IPS-15b (cell line): ENCODE measurements around the gene PLCL2.

Experiments used
- H3K27me3 ChIP-seq: one replicate; pipeline ENCODE4 v1.6.1; 2013; ENCODE audit warnings: low read length; ENCODE audit not compliant: control insufficient read depth, insufficient read depth
- H3K36me3 ChIP-seq: one replicate; pipeline ENCODE4 v1.6.1; 2013; ENCODE audit warnings: low read length; ENCODE audit not compliant: control insufficient read depth, insufficient read depth
- H3K4me1 ChIP-seq: one replicate; pipeline ENCODE4 v1.6.1; 2013; ENCODE audit warnings: mild to moderate bottlenecking, low read length; ENCODE audit not compliant: control insufficient read depth, insufficient read depth
- H3K4me3 ChIP-seq: one replicate; pipeline ENCODE4 v1.5.1; 2013; ENCODE audit warnings: low read depth, low read length
- H3K9ac ChIP-seq: one replicate; pipeline ENCODE4 v1.6.1; 2013; ENCODE audit warnings: low read depth, mild to moderate bottlenecking, low read length
- H3K9me3 ChIP-seq: one replicate; pipeline ENCODE4 v1.6.1; 2013; ENCODE audit warnings: mild to moderate bottlenecking, low read length; ENCODE audit not compliant: control insufficient read depth, insufficient read depth

Gene PLCL2

DNA sequence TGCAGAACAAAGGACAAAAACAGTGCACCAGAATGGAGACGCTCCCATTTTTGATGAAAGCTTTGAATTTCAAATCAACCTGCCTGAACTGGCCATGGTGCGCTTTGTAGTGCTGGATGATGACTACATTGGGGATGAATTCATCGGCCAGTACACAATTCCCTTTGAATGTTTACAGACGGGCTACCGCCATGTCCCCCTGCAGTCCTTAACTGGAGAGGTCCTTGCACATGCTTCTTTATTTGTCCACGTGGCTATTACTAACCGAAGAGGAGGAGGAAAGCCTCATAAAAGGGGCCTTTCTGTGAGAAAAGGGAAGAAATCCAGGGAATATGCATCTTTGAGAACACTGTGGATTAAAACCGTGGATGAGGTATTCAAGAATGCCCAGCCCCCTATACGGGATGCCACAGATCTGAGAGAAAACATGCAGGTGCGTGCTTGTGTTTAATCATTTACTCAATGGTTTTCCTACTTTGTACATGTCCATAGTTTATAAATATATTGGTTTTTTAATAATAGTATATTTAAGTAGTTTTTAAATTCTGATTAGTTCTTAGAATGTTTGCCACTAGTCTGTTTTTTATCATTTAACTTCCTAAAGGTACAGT is 127.1 kb downstream of the PLCL2 start:
- no peak overlapping the region for H3K4me3 ChIP-seq

DNA sequence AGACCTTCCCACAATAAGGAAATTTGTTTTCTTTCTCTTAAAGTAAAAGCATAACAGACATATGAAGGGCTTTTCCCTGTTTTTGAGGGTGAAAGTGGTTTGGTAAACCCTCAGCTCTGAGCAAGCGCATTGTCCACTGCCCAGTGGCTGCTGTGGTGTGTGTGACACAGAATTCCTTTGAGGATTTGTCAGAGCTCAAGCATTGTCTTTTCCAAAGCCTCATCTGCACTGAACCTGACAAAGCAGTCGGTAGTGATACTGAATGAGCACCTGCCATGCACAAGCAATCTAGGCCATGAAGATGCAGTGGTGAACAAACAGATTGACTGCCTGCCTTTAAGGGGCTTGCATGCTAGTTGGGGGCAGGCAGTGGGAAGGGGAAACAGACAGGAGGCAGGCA is 128.3 kb downstream of the PLCL2 start:
- no peak overlapping the region for H3K4me3 ChIP-seq
- no peaks in the 10 kb centered on the region for H3K9me3 ChIP-seq
- H3K36me3 ChIP-seq = no peaks in the 10 kb centered on the region
- H3K9ac ChIP-seq = no peak overlapping the region
- H3K27me3 ChIP-seq = no peaks in the 10 kb centered on the region
- H3K4me1 ChIP-seq = peaks cover 3% of the 10 kb centered on the region

More for the DNA sequence above, 127.1 kb downstream of the PLCL2 start:
- Histone ChIP-seq H3K4me1 (peaks cover 3% of the 10 kb centered on the region), H3K36me3 (no peaks in the 10 kb centered on the region), H3K9me3 (no peaks in the 10 kb centered on the region), H3K27me3 (no peaks in the 10 kb centered on the region), H3K9ac (no peak overlapping the region)

DNA sequence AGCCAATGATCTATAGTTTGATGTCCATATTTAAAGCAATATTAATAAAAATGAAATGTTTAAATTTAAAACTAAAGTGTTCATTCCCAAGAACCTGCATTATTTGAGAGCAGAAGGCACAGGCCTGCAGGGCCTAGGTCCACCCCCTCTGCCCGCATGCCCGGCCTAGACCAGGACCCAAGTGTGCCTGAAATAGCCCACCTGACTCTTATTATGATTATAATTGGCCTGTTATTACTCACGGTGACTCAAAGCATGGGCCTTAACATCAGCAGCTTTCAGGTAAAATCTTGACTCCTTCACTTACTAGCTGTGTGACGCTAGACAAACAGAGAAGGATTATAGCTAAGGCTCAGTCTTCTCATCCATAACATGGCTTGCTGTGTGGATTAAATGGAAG is 128.8 kb downstream of the PLCL2 start:
- Histone ChIP-seq H3K4me1 (peaks cover 3% of the 10 kb centered on the region), H3K36me3 (no peaks in the 10 kb centered on the region)

DNA sequence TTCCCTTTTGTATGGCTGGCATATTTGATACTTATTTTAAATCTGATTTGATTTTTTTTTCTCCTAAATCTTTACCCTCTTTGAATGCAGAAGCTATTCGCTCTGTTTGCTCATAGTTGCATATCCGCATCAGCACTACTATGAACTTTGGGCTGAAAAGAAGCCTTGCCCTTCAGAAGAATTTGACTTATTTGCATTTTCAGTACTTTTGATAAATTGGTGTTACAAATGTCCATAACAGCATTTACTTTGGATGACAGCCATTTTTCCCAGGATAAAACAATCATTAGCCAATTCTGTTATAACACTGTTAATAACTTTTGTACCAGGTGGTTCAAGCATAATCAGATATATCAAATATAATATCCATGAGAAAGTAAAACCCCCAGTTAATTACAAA is 129.5 kb downstream of the PLCL2 start:
- no peaks in the 10 kb centered on the region for H3K36me3 ChIP-seq
- no peak overlapping the region for H3K4me3 ChIP-seq
- H3K27me3 ChIP-seq = no peaks in the 10 kb centered on the region
- H3K9me3 ChIP-seq = no peaks in the 10 kb centered on the region
- H3K9ac ChIP-seq = no peak overlapping the region
- H3K4me1 ChIP-seq = peaks cover 3% of the 10 kb centered on the region

More for the DNA sequence above, 128.8 kb downstream of the PLCL2 start:
- Histone ChIP-seq H3K27me3 (no peaks in the 10 kb centered on the region), H3K4me3 (no peak overlapping the region), H3K9me3 (no peaks in the 10 kb centered on the region), H3K9ac (no peak overlapping the region)

DNA sequence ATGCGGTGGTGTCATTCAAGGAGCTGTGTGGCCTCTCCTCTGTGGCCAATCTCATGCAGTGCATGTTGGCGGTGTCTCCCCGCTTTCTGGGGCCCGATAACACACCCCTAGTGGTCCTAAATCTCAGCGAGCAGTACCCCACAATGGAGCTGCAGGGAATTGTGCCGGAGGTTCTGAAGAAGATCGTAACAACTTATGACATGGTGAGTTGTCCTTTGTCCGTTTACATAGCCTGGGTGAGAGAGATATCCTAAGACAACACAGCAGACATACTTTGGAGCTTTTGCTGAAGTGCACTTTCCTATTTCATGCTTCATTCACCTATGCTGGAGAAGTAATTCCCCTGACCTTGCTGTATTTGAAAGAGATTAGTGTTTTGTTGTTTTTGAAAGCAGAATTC is 130.0 kb downstream of the PLCL2 start:
- H3K4me1 ChIP-seq = peaks cover 3% of the 10 kb centered on the region
- no peak overlapping the region for H3K4me3 ChIP-seq
- H3K27me3 ChIP-seq = no peaks in the 10 kb centered on the region
- H3K9me3 ChIP-seq = no peaks in the 10 kb centered on the region
- H3K36me3 ChIP-seq = no peaks in the 10 kb centered on the region
- no peak overlapping the region for H3K9ac ChIP-seq

DNA sequence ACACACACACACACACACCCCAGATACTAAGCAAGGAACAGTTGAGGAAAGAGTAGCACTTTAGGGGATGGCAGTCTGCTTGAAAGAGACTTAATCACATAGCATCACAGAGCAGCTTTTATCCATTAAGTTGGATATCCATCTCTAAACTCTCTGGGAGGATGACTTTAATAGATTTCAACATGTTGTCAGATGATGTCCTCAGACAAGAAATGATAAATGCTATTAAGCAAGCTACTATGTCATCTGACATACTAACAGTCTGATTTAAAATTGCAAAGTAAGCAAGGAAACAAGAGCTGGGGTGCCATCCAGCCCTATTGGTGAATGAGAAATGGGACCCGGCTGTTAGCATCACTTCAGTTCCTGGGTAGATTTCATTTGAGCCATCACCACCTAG is 136.9 kb downstream of the PLCL2 start:
- Histone ChIP-seq H3K27me3 (no peaks in the 10 kb centered on the region), H3K36me3 (no peaks in the 10 kb centered on the region), H3K9me3 (no peaks in the 10 kb centered on the region), H3K4me3 (no peak overlapping the region), H3K4me1 (no peaks in the 10 kb centered on the region), H3K9ac (no peak overlapping the region)

DNA sequence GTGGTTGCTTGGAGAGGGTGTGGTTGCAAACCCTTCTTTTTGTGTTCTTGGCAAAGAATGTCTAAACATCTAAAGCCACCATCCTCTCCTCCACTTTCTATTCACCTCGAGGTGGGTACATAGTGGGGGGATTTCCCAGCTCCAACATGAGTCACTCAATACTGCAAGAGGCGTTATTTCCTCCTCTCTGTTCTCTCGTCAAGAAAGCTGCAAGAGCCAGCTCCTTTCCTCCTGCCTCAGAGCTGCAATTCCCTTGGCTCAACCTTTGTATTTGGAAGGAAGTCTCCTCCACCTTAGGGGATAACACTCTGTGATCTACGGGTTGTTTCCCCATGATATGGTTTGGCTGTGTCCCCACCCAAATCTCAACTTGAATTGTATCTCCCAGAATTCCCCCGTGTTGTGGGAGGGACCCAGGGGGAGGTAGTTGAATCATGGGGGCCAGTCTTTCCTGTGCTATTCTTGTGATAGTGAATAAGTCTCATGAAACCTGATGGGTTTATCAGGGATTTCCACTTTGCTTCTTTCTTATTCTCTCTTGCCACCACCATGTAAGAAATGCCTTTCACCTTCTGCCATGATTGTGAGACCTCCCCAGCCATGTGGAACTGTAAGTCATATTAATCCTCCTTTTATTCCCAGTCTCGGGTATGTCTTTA is 138.4 kb downstream of the PLCL2 start:
- Histone ChIP-seq H3K9me3 (no peaks in the 10 kb centered on the region), H3K4me3 (no peak overlapping the region), H3K36me3 (no peaks in the 10 kb centered on the region), H3K27me3 (no peaks in the 10 kb centered on the region), H3K4me1 (peaks cover 2% of the 10 kb centered on the region), H3K9ac (no peak overlapping the region)

DNA sequence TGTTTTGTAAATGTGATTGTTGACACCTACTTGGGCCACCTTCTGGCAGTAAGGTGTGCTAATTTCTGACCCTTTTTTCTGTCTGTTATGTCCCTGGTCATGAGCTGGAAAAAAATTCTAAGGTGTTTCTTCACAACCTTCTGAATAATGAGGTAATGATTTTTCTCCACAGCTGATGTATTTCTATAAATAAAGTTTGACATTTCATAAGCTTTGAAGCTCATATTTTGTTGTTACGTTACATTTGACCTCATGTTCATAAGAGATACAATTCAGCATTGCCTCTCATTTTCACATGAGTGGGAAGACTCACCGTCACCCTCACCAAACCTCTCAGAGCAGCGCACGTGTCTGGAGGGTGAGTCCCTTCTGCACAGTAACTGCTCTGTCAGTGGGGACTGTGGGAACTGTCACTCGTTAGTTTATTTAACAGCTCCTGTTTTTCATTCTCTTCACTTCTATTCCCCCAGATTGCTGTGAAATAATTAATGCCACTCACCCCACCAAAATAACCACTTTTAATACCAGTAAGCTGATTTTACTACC is 140.9 kb downstream of the PLCL2 start:
- Histone ChIP-seq H3K36me3 (no peaks in the 10 kb centered on the region), H3K4me3 (no peak overlapping the region), H3K9ac (no peak overlapping the region), H3K4me1 (peaks cover 2% of the 10 kb centered on the region), H3K9me3 (no peaks in the 10 kb centered on the region), H3K27me3 (no peaks in the 10 kb centered on the region)

DNA sequence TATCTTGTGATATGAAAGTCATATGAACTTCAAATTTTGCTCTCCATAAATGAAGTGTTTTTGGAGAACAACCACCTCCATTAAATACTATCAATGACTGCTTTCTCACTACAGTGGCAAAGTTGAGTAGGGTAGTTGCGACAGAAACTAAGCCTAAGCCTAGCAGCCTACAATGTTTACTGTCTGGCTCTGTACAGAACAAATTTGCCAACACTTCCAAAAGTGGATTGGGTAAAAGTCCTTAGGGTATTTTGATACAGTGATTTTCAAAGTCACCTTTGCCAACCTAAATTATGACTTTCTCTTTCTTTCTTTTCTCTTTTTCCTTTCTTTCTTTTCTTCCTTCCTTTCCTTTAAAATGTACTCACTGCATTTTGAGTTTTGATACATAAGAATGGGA is 142.6 kb downstream of the PLCL2 start:
- H3K27me3 ChIP-seq = no peaks in the 10 kb centered on the region
- H3K9ac ChIP-seq = no peak overlapping the region
- no peaks in the 10 kb centered on the region for H3K9me3 ChIP-seq
- H3K4me3 ChIP-seq = no peak overlapping the region
- H3K4me1 ChIP-seq = peaks cover 6% of the 10 kb centered on the region
- no peaks in the 10 kb centered on the region for H3K36me3 ChIP-seq

DNA sequence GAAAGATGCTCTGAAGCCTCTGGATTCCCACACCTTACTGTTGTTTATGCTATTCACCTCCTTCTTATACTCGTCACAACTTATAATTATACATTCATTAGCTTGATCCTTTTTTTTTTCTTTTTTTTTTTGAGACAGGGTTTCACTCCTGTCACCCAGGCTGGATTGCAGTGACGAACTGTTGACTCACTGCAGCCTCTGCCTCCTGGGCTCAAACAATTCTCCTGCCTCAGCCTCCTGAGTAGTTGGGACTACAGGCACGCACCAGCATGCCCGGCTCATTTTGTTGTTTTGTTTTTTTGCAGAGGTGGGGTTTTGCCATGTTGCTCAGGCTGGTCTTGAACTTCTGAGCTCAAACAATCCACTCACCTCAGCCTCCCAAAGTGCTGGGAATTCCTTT is 143.6 kb downstream of the PLCL2 start:
- no peak overlapping the region for H3K9ac ChIP-seq
- H3K27me3 ChIP-seq = no peaks in the 10 kb centered on the region
- peaks cover 7% of the 10 kb centered on the region for H3K4me1 ChIP-seq
- H3K36me3 ChIP-seq = no peaks in the 10 kb centered on the region
- no peak overlapping the region for H3K4me3 ChIP-seq
- H3K9me3 ChIP-seq = no peaks in the 10 kb centered on the region

DNA sequence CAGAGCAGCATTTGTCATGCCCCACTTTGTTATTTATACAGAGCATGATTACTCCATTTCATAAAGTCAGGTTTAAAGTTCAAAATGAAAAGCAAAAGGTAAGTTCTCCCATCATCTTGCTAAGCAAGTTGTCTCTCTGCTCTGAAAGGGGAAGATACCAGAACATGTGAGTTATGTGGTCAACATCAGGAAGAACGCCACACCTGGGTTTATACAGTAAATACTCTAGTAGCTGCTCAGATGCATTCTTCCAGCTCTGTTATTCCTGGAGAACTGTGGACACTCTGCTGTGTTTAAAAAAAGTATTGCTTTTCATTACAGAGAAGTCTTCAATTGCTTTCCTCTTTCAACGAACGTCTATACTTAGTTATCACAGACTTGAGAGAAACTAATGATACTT is 145.7 kb downstream of the PLCL2 start:
- no peak overlapping the region for H3K4me3 ChIP-seq
- no peak overlapping the region for H3K9ac ChIP-seq
- no peaks in the 10 kb centered on the region for H3K9me3 ChIP-seq
- H3K36me3 ChIP-seq = no peaks in the 10 kb centered on the region
- H3K27me3 ChIP-seq = no peaks in the 10 kb centered on the region
- H3K4me1 ChIP-seq = peaks cover 7% of the 10 kb centered on the region

DNA sequence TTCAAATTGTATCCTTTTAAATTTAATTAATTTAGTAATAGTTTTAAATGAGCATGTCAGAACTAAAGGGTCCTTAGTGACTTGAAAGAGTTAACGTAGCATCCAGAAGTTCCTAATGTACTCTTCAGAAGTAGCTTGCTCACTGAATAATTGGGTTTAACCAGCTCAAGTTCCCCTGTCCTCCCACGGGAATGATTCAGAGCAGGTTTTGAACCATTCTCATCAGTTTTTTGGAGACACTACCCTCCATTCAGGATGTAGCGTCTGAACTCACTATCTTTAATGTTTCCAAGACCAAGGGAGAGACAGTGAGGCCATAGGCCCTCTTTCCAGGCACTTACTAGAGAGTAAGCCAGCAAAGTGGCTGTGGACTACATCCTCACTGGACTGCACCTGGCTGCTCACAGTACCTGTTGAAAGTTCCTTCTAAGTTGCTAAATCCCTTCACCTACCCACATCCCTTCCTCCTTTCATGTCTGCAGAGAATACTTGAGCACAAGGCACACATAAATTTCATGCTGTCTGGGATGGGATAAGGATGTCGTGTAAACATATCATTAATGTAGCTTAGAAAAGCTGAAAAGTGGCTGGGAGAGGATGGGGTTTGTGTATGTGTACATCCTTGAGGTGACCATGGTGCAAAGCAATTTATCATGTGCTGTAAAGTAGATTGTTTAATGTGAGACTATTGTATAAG is 146.3 kb downstream of the PLCL2 start:
- H3K4me3 ChIP-seq = no peak overlapping the region
- no peaks in the 10 kb centered on the region for H3K27me3 ChIP-seq
- H3K9me3 ChIP-seq = no peaks in the 10 kb centered on the region
- H3K36me3 ChIP-seq = no peaks in the 10 kb centered on the region
- peaks cover 7% of the 10 kb centered on the region for H3K4me1 ChIP-seq
- H3K9ac ChIP-seq = no peak overlapping the region
